Measurements from ENCODE around the gene ZNF212.

GRCh38 chr7:149296368-149296767, 56.9 kb downstream of the ZNF212 start:
- no peak for TF ChIP-seq CTCF (IDR thresholded peaks at IDR 0.05)
- TF ChIP-seq USF1 (IDR thresholded peaks at IDR 0.05; ENCODE audit: borderline replicate concordance, low read depth), result no peak
- no peak for TF ChIP-seq EP300 (IDR thresholded peaks at IDR 0.05; ENCODE audit: borderline replicate concordance in 1 of 2, low read depth in 1 of 2, low read length in 1 of 2)
- no peak for TF ChIP-seq RAD21 (IDR thresholded peaks at IDR 0.05; ENCODE audit: low read length)
- no peak for TF ChIP-seq REST (IDR thresholded peaks at IDR 0.05; ENCODE audit: low read depth, low read length)
- TF ChIP-seq POLR2AphosphoS5 (IDR thresholded peaks at IDR 0.05; ENCODE audit: low read depth, low read length), result no peak
- no peak for TF ChIP-seq RCOR1 (IDR thresholded peaks at IDR 0.05; ENCODE audit: low read length)
- no peak for TF ChIP-seq RFX5 (IDR thresholded peaks at IDR 0.05; ENCODE audit: low read length)
- TF ChIP-seq PBX3 (IDR thresholded peaks at IDR 0.05), result no peak
- TF ChIP-seq MAX (IDR thresholded peaks at IDR 0.05; ENCODE audit: low read depth), result no peak
- TF ChIP-seq SIN3A (IDR thresholded peaks at IDR 0.05; ENCODE audit: borderline replicate concordance, low read depth, low read length), result no peak
- TF ChIP-seq GATA2 (CRISPR knock-in tag; IDR thresholded peaks at IDR 0.05), result no peak
- no peak for TF ChIP-seq GABPA (IDR thresholded peaks at IDR 0.05; ENCODE audit: low read depth)

Data from SK-N-SH (cell line).